Epithelial cell of esophagus (primary cell): Measurements from ENCODE around the gene GALNT1.
A peak's percentile ranks its signal among the peaks of the same experiment; 100 is the strongest.

Source experiments
- DNase-seq: peaks from one replicate; pipeline ENCODE4 v3.0.0; 2010; ENCODE audit warnings: low read depth
- H3K4me3 ChIP-seq: 2 replicates; pipeline ENCODE4 v1.5.1; 2011; ENCODE audit warnings: mild to moderate bottlenecking, low read length, control low read depth
- TF ChIP-seq, protein P1 (sequence below): IDR thresholded peaks from 2 replicates; pipeline ENCODE4 v1.5.1; 2011; ENCODE audit warnings: low read depth, mild to moderate bottlenecking, low read length, control low read depth, inconsistent platforms; ENCODE audit not compliant: insufficient read depth; ENCODE audit errors: missing control alignments

Gene GALNT1

DNA sequence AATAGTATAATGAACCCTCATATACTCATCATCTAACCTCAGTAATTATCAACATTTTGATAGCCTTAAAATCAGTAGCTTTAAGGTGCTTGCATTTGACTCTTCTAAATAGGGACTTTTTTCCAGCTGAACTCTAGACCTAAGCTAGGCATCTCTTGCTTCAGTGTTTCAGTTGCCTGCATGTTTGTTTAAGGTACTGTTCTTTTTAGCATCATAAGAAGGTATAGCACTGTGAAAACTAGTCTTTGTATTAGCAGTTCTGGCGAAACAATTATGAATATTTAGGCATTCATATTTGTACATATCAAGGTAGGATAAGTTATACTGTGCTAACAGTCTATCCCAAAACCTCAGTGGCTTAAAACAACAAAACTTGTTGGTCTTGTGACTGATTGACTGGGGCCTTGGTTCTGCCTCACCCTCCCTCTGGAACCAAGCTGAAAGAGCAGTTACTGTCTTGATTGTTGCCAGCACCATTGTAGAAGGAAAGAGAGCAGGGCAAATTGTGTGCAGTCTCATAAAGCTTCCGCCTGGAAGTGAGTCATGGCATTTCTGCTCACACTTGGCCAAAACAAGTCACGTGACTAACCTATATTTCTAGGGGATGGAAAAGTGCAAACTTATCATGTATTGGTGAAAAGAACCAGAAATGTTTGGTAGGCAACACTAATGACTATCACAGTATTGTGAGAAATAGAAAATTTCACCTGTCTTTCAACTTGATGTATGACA, 24.3 kb downstream of the GALNT1 start:
- no peak overlapping the region for H3K4me3 ChIP-seq
- DNase-seq = peak; percentile 66
- TF ChIP-seq, protein P1, sequence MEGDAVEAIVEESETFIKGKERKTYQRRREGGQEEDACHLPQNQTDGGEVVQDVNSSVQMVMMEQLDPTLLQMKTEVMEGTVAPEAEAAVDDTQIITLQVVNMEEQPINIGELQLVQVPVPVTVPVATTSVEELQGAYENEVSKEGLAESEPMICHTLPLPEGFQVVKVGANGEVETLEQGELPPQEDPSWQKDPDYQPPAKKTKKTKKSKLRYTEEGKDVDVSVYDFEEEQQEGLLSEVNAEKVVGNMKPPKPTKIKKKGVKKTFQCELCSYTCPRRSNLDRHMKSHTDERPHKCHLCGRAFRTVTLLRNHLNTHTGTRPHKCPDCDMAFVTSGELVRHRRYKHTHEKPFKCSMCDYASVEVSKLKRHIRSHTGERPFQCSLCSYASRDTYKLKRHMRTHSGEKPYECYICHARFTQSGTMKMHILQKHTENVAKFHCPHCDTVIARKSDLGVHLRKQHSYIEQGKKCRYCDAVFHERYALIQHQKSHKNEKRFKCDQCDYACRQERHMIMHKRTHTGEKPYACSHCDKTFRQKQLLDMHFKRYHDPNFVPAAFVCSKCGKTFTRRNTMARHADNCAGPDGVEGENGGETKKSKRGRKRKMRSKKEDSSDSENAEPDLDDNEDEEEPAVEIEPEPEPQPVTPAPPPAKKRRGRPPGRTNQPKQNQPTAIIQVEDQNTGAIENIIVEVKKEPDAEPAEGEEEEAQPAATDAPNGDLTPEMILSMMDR = no peak

DNA sequence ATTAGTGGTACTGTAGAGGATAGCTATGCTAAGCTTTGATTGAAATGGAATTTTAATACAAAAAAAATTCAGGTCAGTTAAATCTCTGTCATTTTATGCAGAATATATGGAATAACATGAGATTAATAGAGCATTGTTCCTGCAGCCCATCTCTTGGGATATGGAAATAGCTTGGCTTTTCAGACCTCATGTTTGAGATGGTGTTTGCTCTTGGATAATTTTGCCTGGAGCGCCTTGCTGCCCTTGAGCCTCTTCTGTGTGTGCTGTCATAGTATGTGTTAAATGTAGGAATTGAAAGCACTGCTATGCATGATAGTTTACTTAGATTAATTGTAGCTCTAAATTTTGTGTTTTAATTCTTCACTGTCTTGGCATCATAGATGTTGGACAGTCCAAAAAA, 27.7 kb downstream of the GALNT1 start:
- TF ChIP-seq, protein P1 = no peak
- no peak for DNase-seq
- no peak overlapping the region for H3K4me3 ChIP-seq

DNA sequence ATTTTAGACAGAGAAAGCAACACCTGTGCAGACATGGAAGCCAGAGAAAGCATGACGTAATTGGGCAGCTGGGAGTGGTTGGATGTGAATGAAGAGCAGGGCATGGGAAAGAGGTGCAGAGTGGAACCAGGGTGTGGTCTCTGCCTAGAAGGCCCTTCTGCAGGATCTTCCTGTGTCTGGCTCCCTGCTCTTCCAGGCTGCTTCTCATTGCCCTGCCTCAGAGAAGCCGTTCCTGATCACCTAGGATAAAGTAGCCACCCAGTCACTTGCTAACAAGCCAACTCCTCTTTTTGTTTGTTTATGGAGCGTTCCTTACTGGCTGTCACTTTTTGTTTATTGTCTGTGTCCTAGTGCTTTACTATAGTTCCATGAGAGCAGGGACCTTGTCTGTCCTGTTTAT, 28.5 kb downstream of the GALNT1 start:
- peak; percentile 63 for DNase-seq
- no peak overlapping the region for H3K4me3 ChIP-seq
- TF ChIP-seq, protein P1 = no peak

DNA sequence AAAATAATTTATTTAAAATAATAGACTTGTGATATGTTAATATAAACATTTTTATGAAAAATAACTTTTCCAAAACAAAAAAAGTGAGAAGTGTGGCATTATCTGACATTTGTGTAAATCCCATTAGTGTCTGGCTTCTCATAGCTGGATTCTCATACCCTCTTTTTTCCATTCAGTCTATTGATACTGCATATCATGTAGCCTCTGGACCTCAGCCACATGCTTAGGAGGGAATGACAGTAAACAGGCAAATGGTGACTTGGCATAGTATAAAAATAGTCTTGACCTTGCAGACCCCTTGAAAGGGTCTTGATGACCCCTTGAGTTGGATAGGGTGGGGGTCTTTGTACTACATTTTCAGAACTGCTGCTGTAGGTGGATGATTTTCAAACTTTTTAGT, 29.2 kb downstream of the GALNT1 start:
- no peak overlapping the region for H3K4me3 ChIP-seq
- TF ChIP-seq, protein P1 = no peak
- no peak for DNase-seq

DNA sequence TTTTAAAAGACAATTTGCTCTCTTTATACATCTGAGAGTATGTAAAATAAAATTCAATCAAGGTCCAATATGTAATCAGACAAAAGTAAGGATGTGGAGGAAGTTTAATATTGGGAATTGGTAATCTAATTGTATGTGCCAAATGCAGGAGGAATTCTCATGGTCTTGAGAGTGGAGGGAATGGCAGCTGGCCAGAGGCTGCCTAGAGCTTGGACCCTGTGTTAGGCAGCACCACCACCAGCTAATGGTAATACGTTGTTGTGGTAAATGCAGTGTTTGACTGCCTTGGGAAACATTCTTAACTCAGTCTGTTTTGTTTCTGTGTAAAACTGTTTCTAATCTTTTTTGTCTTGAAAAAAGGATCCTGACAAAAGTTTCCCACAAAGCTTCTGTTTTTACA, 30.0 kb downstream of the GALNT1 start:
- H3K4me3 ChIP-seq = no peak overlapping the region
- TF ChIP-seq, protein P1 = no peak
- DNase-seq = no peak

DNA sequence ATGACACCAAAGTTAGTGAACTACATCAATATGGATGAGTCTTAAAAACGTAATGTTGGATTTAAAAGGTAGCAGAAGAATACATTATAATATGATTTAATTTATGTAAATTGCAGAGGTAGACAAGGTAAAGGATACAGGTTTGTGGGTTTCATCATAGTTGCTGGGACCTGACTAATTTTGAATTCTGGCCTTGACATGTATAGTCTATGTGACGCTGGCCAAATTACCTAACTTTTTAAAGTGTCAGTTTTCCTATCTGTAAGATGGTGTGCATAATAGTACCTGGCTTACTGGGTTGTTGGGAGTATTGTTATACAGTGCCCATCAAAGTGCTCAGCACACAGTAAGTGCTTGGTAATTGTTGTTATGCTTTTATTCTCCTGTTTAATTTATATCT, 34.5 kb downstream of the GALNT1 start:
- no peak overlapping the region for H3K4me3 ChIP-seq
- TF ChIP-seq, protein P1 = no peak
- peak; percentile 77 for DNase-seq
